ENCODE data around the gene SERTAD3. TPM values are rescaled to one million over a fixed set of nuclear protein-coding genes. Genes with fewer than 3 reads are reported as not detected.

SERTAD3 gene
- total RNA-seq, 4 donors from 2014 or later: 1.0 to 81.5 (median 44.7) TPM

DNA sequence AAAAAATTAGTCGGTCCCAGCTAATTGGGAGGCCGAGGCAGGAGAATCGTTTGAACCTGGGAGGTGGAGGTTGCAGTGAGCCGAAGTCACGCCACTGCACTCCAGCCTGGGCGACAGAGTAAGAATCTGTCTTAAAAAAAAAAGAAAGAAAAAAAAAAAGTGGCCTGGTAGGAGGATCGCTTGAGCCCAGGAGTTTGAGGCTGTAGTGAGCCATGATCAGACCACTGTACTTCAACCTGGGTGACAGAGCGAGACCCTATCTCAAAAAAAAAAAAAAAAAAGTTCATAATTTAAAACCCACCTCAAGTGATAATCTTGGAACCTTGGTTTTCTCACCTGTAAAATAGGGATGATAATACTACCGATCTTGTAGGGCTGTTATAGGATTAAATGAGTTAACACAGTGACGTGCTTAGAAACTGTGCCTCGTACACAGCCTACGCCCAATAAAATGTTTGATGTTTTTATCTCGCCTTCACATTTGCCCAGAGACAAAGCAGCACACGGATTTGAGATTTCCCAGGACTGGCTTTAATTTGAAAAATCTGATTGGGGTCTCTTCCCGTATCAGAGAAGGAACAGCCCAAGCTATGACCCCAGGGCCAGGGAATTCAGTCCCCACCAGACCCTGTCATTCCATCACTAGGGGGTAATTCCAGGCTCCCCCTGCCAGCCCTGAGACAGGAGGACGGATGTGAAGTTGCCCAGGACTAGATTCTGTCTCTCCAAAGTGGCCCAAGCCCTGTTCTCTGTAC, 22.0 kb downstream of the SERTAD3 start:
- H3K4me3 ChIP-seq: peak overlapping the region in 1 of 2 donors; percentile 69
- DNase-seq: no peak
- TF ChIP-seq, protein P1, sequence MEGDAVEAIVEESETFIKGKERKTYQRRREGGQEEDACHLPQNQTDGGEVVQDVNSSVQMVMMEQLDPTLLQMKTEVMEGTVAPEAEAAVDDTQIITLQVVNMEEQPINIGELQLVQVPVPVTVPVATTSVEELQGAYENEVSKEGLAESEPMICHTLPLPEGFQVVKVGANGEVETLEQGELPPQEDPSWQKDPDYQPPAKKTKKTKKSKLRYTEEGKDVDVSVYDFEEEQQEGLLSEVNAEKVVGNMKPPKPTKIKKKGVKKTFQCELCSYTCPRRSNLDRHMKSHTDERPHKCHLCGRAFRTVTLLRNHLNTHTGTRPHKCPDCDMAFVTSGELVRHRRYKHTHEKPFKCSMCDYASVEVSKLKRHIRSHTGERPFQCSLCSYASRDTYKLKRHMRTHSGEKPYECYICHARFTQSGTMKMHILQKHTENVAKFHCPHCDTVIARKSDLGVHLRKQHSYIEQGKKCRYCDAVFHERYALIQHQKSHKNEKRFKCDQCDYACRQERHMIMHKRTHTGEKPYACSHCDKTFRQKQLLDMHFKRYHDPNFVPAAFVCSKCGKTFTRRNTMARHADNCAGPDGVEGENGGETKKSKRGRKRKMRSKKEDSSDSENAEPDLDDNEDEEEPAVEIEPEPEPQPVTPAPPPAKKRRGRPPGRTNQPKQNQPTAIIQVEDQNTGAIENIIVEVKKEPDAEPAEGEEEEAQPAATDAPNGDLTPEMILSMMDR (IDR thresholded peaks at IDR 0.05): no peak
- no peak for TF ChIP-seq POLR2A (IDR thresholded peaks at IDR 0.05)
- no peaks in the 10 kb centered on the region for H3K36me3 ChIP-seq
- intact Hi-C loops (cut with DNase I; ENCODE audit: low total_unique reads): no loop called here
- H3K27me3 ChIP-seq: no peaks in the 10 kb centered on the region
- no peaks in the 10 kb centered on the region for H3K9me3 ChIP-seq
- H3K4me1 ChIP-seq: peaks cover 0 to 21% of the 10 kb centered on the region in 2 donors
- H3K27ac ChIP-seq: peak overlapping the region; percentile 98

DNA sequence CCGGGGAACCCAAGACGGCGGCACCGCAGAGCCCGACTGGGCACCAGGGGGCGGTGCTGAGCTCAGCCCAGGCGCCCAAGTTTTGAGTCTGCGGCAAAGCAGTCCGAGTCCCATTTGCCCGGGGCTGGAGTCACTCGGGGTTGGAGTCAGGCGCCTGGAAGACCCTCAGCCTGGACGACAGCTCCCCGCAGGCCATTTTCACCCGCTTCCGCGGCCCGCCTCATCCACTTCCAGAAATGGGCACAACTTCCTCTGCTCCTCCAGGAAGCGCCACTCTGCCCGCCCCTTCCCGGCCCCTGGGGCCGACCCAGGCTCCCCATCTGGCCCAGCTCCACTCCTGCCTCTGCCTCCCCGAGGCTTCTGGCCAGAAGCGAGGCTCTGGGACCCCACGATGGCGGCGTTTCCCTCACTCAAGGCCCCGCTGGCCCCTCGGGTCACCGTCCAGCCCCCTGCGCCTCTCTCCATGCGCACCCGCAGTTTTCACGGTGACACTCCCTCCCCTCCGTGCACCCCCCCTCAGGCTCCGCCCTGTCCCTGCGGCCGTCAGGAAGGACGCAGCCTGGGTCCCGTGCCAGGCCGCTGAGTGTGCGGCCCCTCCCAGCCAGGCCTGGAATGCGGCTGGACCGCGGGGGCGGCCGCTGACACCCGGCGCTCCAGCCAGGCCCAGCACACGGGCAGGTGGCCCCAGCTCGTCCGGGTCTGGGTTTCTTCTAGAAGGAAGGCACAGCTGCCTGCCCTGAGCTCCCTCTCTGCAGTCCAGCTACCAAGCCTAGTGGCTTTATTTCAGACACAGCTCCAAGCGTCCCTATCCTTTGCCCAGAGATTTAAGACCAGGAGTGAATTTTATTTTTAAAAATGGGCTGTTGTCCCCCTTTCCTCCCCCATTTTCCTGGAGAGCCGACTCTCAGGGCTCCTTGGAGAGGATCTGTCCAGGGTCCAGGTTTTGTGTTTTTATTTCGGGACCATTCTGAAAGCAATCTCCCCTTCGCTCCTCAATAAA, 23.1 kb downstream of the SERTAD3 start:
- no peaks in the 10 kb centered on the region for H3K9me3 ChIP-seq
- peak overlapping the region; percentile 98 for H3K27ac ChIP-seq
- H3K4me1 ChIP-seq: peaks cover 0 to 21% of the 10 kb centered on the region in 2 donors
- H3K36me3 ChIP-seq: no peaks in the 10 kb centered on the region
- intact Hi-C loops (cut with DNase I; ENCODE audit: low total_unique reads): no loop called here
- peak; percentile 94 to 95 for DNase-seq
- H3K27me3 ChIP-seq: no peaks in the 10 kb centered on the region
- TF ChIP-seq, protein P1 (IDR thresholded peaks at IDR 0.05): peak; percentile 91 to 95 (median 94)
- peak; percentile 92 to 93 for TF ChIP-seq POLR2A (IDR thresholded peaks at IDR 0.05)
- peak overlapping the region; percentile 51 to 69 for H3K4me3 ChIP-seq

DNA sequence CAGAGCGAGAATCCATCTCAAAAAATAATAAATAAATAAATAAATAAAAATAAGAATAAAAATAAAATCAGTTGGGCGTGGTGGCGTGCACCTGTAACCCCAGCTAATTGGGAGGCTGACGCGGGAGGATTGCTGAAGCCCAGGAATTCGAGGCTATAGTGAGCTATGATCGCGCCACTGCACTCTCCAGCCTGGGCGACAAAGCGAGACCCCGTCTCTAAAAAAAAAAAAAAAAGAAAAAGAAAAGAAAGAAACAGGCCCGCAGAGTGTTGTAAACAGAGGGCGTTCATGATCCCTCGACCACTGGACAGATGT, 23.7 kb downstream of the SERTAD3 start:
- Histone ChIP-seq H3K4me3 (peak overlapping the region; percentile 51 to 69), H3K36me3 (no peaks in the 10 kb centered on the region), H3K9me3 (no peaks in the 10 kb centered on the region), H3K27me3 (no peaks in the 10 kb centered on the region), H3K4me1 (peaks cover 0 to 21% of the 10 kb centered on the region in 2 donors), H3K27ac (peak overlapping the region; percentile 98)
- TF ChIP-seq POLR2A (IDR thresholded peaks at IDR 0.05): no peak
- TF ChIP-seq, protein P1 (IDR thresholded peaks at IDR 0.05): no peak
- intact Hi-C loops (cut with DNase I; ENCODE audit: low total_unique reads): no loop called here
- no peak for DNase-seq

DNA sequence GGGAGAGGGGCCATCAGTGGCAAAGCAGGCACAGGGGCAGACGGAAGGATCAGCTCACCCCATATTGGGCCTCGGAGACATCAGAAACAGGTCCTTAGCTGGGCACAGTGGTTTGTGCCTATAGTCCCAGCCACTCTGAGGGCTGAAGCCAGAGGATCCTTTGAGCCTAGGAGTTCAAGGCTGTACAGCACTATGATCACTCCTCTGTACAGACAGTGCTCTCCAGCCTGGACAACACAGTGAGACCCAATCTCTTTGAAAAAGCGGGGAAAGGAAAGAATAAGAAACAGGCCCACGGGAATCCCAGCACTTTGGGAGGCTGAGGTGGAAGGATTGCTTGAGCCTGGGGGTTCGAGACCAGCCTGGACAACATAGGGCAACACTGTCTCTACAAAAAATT, 24.4 kb downstream of the SERTAD3 start:
- intact Hi-C loops (cut with DNase I; ENCODE audit: low total_unique reads): no loop called here
- DNase-seq: no peak
- peaks cover 0 to 21% of the 10 kb centered on the region in 2 donors for H3K4me1 ChIP-seq
- no peak overlapping the region for H3K27ac ChIP-seq
- no peak overlapping the region for H3K4me3 ChIP-seq
- H3K9me3 ChIP-seq: no peaks in the 10 kb centered on the region
- no peaks in the 10 kb centered on the region for H3K36me3 ChIP-seq
- no peaks in the 10 kb centered on the region for H3K27me3 ChIP-seq
- no peak for TF ChIP-seq POLR2A (IDR thresholded peaks at IDR 0.05)
- TF ChIP-seq, protein P1 (IDR thresholded peaks at IDR 0.05): no peak
